A673 (cell line): Measurements from ENCODE around the gene CLRN3. TPM values are rescaled to one million over a fixed set of nuclear protein-coding genes. Genes with fewer than 3 reads are reported as not detected.

Experiments used
- BruUV-seq: library from RNA; stranded (reverse); fragments of 400-500 nt; replicated peaks from 2 replicates; lab custom pipeline; 2021; lab: Mats Ljungman, UMichigan
- CTCF ChIA-PET: fragments of 300-600 bp; sonication (Branson Sonifier 250); formaldehyde crosslinking; loops from one replicate; lab custom pipeline; 2022; ENCODE audit warnings: antibody characterized with exemption; lab: Charles Lee
- POLR2A ChIA-PET: fragments of 300-600 bp; sonication (Branson Sonifier 250); formaldehyde crosslinking; loops from one replicate; lab custom pipeline; 2022; ENCODE audit warnings: antibody characterized with exemption; ENCODE audit not compliant: low non-redundant PET; lab: Charles Lee
- DNase-seq: peaks from one replicate; pipeline ENCODE4 v3.0.0-alpha.2; 2015; ENCODE audit warnings: low spot score
- H3K27ac ChIP-seq: fragments of 200-600 bp; sonication (generic); 2 replicates; pipeline ENCODE4 v1.5.1; 2016; ENCODE audit warnings: mixed run types, low read depth, mild to moderate bottlenecking, mixed read lengths, antibody characterized with exemption, low read length; ENCODE audit not compliant: poor library complexity, severe bottlenecking
- H3K27me3 ChIP-seq: fragments of 200-600 bp; sonication (generic); replicated peaks from 2 replicates; pipeline ENCODE4 v1.6.1; 2017; ENCODE audit warnings: mixed run types, low read depth, mild to moderate bottlenecking, mixed read lengths, antibody characterized with exemption, low read length; ENCODE audit not compliant: insufficient read depth, poor library complexity
- H3K36me3 ChIP-seq: fragments of 200-600 bp; sonication (generic); 2 replicates; pipeline ENCODE4 v1.6.1; 2016; ENCODE audit warnings: mixed run types, mild to moderate bottlenecking, mixed read lengths, antibody characterized with exemption, low read length; ENCODE audit not compliant: insufficient read depth, poor library complexity, severe bottlenecking
- H3K4me1 ChIP-seq: fragments of 200-600 bp; sonication (generic); 2 replicates; pipeline ENCODE4 v1.6.1; 2017; ENCODE audit warnings: mixed run types, mild to moderate bottlenecking, mixed read lengths, antibody characterized with exemption, low read length; ENCODE audit not compliant: insufficient read depth, poor library complexity, severe bottlenecking
- H3K4me3 ChIP-seq: fragments of 200-600 bp; sonication (generic); 2 replicates; pipeline ENCODE4 v1.5.1; 2016; ENCODE audit warnings: low read depth, mixed run types, mild to moderate bottlenecking, mixed read lengths, low read length; ENCODE audit not compliant: poor library complexity, severe bottlenecking
- H3K9me3 ChIP-seq: fragments of 200-600 bp; sonication (generic); 2 replicates; pipeline ENCODE4 v1.6.1; 2016; ENCODE audit warnings: mixed run types, low read depth, mild to moderate bottlenecking, mixed read lengths, antibody characterized with exemption, low read length; ENCODE audit not compliant: poor library complexity, severe bottlenecking
- EZH2 ChIP-seq: fragments of 200-600 bp; sonication (generic); IDR thresholded peaks from 2 replicates; pipeline ENCODE4 v1.6.1; 2017; ENCODE audit warnings: borderline replicate concordance, low read depth, mild to moderate bottlenecking, mixed read lengths, antibody characterized with exemption, low read length; ENCODE audit not compliant: poor library complexity, severe bottlenecking
- intact Hi-C: fragments of 100-400 bp; cut with micrococcal nuclease; formaldehyde crosslinking; loops from one replicate; pipeline ENCODE4 v1.10.0; 2022; ENCODE audit not compliant: unreplicated experiment
- total RNA-seq: library from RNA; stranded (reverse); gene quantifications from 2 replicates; pipeline ENCODE4 v1.2.3, GENCODE V29; 2021
- TF ChIP-seq, protein P1 (sequence below): fragments of 300-800, 200-600 bp; sonication (generic); conservative IDR thresholded peaks from 2 replicates; pipeline ENCODE4 v1.5.1; 2017; ENCODE audit warnings: low read depth, mild to moderate bottlenecking, antibody characterized with exemption, low read length, moderate library complexity, mixed read lengths

CLRN3 gene
- total RNA-seq, 1 experiment from 2014 or later, result not detected

DNA sequence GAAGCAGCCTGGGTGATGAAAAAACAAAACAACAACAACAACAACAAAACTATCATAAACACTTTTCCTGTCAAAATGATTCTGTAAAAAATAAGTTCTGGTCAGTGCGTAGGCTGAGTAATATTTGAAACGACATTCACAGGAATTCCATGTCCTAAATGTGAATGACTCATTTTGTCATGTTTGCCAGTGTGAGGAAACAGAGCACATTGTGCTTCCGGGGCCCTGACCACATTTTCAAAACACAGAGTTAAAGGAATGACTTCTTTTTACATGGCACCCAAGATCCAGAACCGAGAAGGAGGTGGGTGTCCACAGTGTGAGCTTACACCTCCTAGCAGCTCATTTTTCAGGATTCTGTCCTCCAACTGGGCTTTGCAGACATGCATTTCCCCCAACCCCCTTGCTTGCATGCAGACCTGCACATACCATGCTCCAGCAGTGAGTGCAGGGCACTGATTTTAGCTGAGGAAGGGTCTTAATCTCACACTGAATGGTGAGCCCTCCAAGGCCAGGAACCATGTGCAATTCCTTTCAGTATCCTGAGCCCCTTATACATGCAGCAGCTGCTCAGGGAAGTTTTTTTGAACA is 3.0 kb downstream of the CLRN3 start:
- H3K36me3 ChIP-seq, result no peaks in the 10 kb centered on the region
- no peaks in the 10 kb centered on the region for H3K9me3 ChIP-seq
- peaks cover 6% of the 10 kb centered on the region for H3K27me3 ChIP-seq
- POLR2A ChIA-PET, result no interaction called here
- BruUV-seq, result no TSS peak
- no peak for TF ChIP-seq EZH2
- TF ChIP-seq, protein P1, sequence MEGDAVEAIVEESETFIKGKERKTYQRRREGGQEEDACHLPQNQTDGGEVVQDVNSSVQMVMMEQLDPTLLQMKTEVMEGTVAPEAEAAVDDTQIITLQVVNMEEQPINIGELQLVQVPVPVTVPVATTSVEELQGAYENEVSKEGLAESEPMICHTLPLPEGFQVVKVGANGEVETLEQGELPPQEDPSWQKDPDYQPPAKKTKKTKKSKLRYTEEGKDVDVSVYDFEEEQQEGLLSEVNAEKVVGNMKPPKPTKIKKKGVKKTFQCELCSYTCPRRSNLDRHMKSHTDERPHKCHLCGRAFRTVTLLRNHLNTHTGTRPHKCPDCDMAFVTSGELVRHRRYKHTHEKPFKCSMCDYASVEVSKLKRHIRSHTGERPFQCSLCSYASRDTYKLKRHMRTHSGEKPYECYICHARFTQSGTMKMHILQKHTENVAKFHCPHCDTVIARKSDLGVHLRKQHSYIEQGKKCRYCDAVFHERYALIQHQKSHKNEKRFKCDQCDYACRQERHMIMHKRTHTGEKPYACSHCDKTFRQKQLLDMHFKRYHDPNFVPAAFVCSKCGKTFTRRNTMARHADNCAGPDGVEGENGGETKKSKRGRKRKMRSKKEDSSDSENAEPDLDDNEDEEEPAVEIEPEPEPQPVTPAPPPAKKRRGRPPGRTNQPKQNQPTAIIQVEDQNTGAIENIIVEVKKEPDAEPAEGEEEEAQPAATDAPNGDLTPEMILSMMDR, result no peak
- CTCF ChIA-PET, result no interaction called here
- H3K4me3 ChIP-seq, result no peak overlapping the region
- no peak overlapping the region for H3K27ac ChIP-seq
- intact Hi-C loops, result no loop called here
- DNase-seq, result peak; percentile 19
- no peaks in the 10 kb centered on the region for H3K4me1 ChIP-seq

DNA sequence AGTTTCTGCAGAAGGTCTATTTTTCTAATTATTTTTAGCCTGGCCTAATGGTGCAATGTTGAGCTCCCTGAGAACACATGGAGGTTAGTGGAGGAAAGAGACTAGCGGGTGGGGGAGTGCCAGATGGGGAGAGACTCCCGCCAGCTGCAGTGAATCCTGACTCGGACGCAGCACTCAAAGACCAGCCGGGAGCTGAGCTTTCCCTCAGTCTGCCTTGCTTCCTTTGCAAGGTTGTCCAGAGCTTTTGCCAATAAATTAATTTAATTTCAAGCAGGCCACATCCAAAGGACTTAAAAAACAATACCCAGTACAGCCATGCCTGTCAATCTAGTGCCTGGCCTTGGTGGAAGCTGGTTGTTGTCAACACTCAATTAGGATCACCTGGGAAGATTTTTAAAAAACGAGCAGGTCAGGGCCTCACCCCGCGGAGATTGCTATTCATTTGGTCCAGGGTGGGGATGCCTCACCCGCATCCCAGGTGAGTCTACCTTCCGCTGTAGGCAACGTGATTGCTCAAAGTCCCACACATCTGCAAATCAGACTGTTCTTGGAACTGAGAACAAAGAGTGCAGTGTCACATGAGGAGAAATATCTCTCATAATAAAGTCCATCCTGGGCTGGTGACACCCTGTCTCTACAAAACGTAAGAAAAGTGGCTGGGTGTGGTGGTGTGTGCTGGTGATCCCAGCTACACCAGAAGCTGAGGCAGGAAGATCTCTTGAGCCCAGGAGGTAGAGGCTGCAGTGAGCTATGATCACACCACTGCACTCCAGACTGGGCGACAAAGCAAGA is 4.0 kb downstream of the CLRN3 start:
- Histone ChIP-seq H3K27me3 (peaks cover 6% of the 10 kb centered on the region), H3K4me3 (no peak overlapping the region), H3K4me1 (no peaks in the 10 kb centered on the region), H3K27ac (no peak overlapping the region), H3K9me3 (no peaks in the 10 kb centered on the region), H3K36me3 (no peaks in the 10 kb centered on the region)
- no peak for DNase-seq
- no TSS peak for BruUV-seq
- CTCF ChIA-PET, result no interaction called here
- POLR2A ChIA-PET, result no interaction called here
- intact Hi-C loops, result no loop called here
- TF ChIP-seq, protein P1, result no peak

DNA sequence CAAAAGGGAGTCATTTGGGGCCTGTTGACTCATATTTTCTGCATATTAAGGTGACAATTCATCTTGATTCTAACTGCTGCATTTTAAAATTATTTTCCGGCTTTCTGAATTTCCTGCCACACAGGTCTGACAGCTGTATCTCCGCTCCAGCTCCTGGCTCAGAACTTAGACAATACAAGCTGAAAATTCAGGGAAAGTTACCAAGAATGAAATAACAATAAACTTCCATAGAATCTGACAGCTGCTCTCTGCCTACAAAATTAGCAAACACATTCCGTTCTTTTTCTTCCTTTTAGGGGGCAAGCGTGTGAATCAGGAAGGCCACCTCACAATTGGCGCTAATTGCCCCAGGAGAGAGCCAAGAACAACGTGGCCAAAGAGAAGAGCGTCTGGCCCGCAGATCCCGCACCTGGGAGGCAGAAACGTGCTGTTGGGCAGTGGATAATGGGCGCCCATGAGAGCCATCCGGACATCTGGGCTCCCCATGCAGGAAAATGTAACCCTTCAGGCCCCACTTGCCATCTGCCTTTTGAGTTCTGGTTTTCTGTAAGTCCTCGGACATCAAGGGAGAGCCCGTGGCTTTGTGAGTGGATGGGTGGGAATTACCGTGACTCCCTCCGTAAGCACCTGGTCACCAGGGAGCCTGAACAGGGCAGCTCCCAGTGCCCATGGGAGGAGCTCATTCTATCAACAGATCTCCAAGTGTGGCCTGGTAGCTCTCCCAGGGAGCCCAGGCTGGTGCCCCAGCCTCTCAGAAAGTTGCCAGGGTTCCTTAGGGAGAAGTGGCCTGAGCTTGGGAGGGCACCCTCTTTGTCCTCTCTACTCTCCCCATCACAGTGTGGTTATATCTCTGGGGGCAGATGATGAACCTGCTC is 5.0 kb downstream of the CLRN3 start:
- no peaks in the 10 kb centered on the region for H3K4me1 ChIP-seq
- intact Hi-C loops, result no loop called here
- POLR2A ChIA-PET, result no interaction called here
- DNase-seq, result no peak
- CTCF ChIA-PET, result no interaction called here
- no peak overlapping the region for H3K27ac ChIP-seq
- H3K36me3 ChIP-seq, result no peaks in the 10 kb centered on the region
- H3K4me3 ChIP-seq, result no peak overlapping the region
- BruUV-seq, result no TSS peak
- peaks cover 6% of the 10 kb centered on the region for H3K27me3 ChIP-seq
- no peak for TF ChIP-seq EZH2
- TF ChIP-seq, protein P1, result no peak
- H3K9me3 ChIP-seq, result no peaks in the 10 kb centered on the region
